ENCODE measurements around the gene CD74.

CD74 gene

GRCh38 chr5:150407096-150407720 is 5.5 kb downstream of the CD74 start:
- no peaks in the 10 kb centered on the region for H3K27me3 Mint-ChIP-seq
- peaks cover 36% of the 10 kb centered on the region for H3K4me1 Mint-ChIP-seq (ENCODE audit: low read depth)
- H3K36me3 Mint-ChIP-seq (ENCODE audit: low read depth), result peaks cover 55% of the 10 kb centered on the region
- H3K27ac Mint-ChIP-seq, result no peak overlapping the region
- no peaks in the 10 kb centered on the region for H3K9me3 Mint-ChIP-seq
- no peak overlapping the region for H3K4me3 Mint-ChIP-seq

- H3K27me3 Mint-ChIP-seq, result no peaks in the 10 kb centered on the region
- H3K9me3 Mint-ChIP-seq, result no peaks in the 10 kb centered on the region
- H3K4me3 Mint-ChIP-seq, result no peak overlapping the region
- H3K27ac Mint-ChIP-seq, result no peak overlapping the region
- peaks cover 36% of the 10 kb centered on the region for H3K4me1 Mint-ChIP-seq (ENCODE audit: low read depth)
- peaks cover 56% of the 10 kb centered on the region for H3K36me3 Mint-ChIP-seq (ENCODE audit: low read depth)
These were observed 6.0 kb downstream of the CD74 start for GRCh38 chr5:150406723-150407095.

- H3K27me3 Mint-ChIP-seq, result no peaks in the 10 kb centered on the region
- H3K4me1 Mint-ChIP-seq (ENCODE audit: low read depth), result peaks cover 31% of the 10 kb centered on the region
- H3K4me3 Mint-ChIP-seq, result no peak overlapping the region
- no peaks in the 10 kb centered on the region for H3K9me3 Mint-ChIP-seq
- H3K36me3 Mint-ChIP-seq (ENCODE audit: low read depth), result peaks cover 61% of the 10 kb centered on the region
- H3K27ac Mint-ChIP-seq, result no peak overlapping the region
These were observed 6.5 kb downstream of the CD74 start for GRCh38 chr5:150406103-150406722.

GRCh38 chr5:150404941-150405816 is 7.5 kb downstream of the CD74 start:
- peaks cover 64% of the 10 kb centered on the region for H3K36me3 Mint-ChIP-seq (ENCODE audit: low read depth)
- H3K4me3 Mint-ChIP-seq, result no peak overlapping the region
- peaks cover 21% of the 10 kb centered on the region for H3K4me1 Mint-ChIP-seq (ENCODE audit: low read depth)
- H3K9me3 Mint-ChIP-seq, result no peaks in the 10 kb centered on the region
- no peaks in the 10 kb centered on the region for H3K27me3 Mint-ChIP-seq
- H3K27ac Mint-ChIP-seq, result no peak overlapping the region

GRCh38 chr5:150404535-150404934 is 8.2 kb downstream of the CD74 start:
- Mint-ChIP-seq H3K27ac (no peak overlapping the region), H3K4me1 (ENCODE audit: low read depth) (peaks cover 14% of the 10 kb centered on the region), H3K27me3 (no peaks in the 10 kb centered on the region), H3K36me3 (ENCODE audit: low read depth) (peaks cover 59% of the 10 kb centered on the region), H3K9me3 (no peaks in the 10 kb centered on the region), H3K4me3 (no peak overlapping the region)

DNA sequence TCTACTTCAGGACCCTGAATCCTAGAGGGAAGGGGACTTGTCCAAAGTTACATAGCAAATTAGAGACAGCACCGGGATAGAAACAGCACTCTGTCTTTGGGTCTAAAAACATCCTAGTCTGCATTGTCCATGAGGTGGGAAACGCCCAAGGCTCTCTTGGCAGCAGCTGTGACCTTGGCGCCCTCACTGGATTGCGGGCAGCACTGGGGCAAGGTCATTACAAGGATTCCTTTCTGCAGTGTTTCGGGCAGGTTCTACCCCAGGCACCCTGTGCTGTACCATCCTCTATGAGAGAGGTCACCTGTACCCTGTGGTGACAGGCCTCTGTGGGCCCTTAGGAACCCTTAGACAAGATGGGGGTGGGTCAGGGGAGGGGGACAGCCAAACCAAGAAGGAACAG is 8.6 kb downstream of the CD74 start:
- Mint-ChIP-seq H3K9me3 (no peaks in the 10 kb centered on the region), H3K36me3 (ENCODE audit: low read depth) (peaks cover 58% of the 10 kb centered on the region), H3K4me1 (ENCODE audit: low read depth) (peaks cover 14% of the 10 kb centered on the region), H3K27me3 (no peaks in the 10 kb centered on the region), H3K4me3 (no peak overlapping the region), H3K27ac (no peak overlapping the region)

GRCh38 chr5:150402901-150403342 is 9.8 kb downstream of the CD74 start:
- Mint-ChIP-seq H3K4me1 (ENCODE audit: low read depth) (peaks cover 3% of the 10 kb centered on the region), H3K4me3 (no peak overlapping the region), H3K27ac (peak overlapping the region; percentile 17), H3K9me3 (no peaks in the 10 kb centered on the region), H3K27me3 (no peaks in the 10 kb centered on the region), H3K36me3 (ENCODE audit: low read depth) (peaks cover 54% of the 10 kb centered on the region)

GRCh38 chr5:150402229-150402773 is 10.4 kb downstream of the CD74 start:
- peak overlapping the region; percentile 17 for H3K27ac Mint-ChIP-seq
- H3K9me3 Mint-ChIP-seq, result no peaks in the 10 kb centered on the region
- H3K4me1 Mint-ChIP-seq (ENCODE audit: low read depth), result no peaks in the 10 kb centered on the region
- H3K27me3 Mint-ChIP-seq, result no peaks in the 10 kb centered on the region
- H3K36me3 Mint-ChIP-seq (ENCODE audit: low read depth), result peaks cover 53% of the 10 kb centered on the region
- no peak overlapping the region for H3K4me3 Mint-ChIP-seq

DNA sequence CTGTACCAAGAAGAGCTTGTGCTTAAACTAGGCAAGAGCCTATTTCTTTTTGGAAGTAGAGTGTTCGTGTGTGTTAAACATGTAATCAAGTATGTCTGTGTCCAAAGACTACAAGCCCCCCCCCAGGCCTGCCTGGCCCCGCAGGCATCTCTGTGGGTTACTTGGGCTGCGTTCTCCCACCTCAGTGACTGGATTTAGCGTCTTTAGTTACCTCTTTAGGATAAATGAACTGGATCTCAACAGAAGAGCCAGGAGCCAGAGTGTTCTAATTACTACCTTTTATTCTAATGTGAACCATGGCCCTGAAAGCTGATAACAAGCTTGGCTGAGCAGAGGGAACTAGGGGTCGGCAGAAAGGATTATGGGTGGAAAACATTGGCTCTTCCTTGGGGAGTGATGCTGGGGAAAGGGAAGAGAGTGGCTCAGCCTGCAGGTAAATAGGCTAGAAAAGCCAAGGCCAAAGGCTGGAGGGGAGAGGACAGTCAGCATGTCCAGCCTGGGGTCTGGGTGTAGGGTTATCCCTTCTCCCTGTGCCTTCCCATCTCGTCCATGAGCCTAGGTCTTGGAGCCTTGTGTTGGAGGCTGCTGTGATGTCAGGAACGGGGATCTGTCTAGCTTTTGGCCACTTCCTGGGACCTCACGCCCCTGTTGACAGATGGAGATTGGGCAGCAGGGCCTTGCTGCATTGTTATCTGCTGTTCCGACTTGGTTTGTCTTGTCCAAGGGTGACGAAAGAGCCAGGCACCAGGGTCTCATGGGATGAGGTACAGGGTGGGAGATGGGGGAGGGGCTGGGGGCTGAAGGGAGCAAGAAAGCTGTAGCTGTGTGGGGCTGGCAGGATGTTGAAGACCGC is 11.1 kb downstream of the CD74 start:
- no peaks in the 10 kb centered on the region for H3K9me3 Mint-ChIP-seq
- H3K36me3 Mint-ChIP-seq (ENCODE audit: low read depth), result peaks cover 49% of the 10 kb centered on the region
- H3K4me3 Mint-ChIP-seq, result no peak overlapping the region
- no peaks in the 10 kb centered on the region for H3K27me3 Mint-ChIP-seq
- no peaks in the 10 kb centered on the region for H3K4me1 Mint-ChIP-seq (ENCODE audit: low read depth)
- H3K27ac Mint-ChIP-seq, result peak overlapping the region; percentile 28

- Mint-ChIP-seq H3K9me3 (no peaks in the 10 kb centered on the region), H3K27ac (peak overlapping the region; percentile 28), H3K4me1 (ENCODE audit: low read depth) (no peaks in the 10 kb centered on the region), H3K36me3 (ENCODE audit: low read depth) (peaks cover 51% of the 10 kb centered on the region), H3K27me3 (no peaks in the 10 kb centered on the region), H3K4me3 (no peak overlapping the region)
These were observed 11.7 kb downstream of the CD74 start for GRCh38 chr5:150401076-150401375.

DNA sequence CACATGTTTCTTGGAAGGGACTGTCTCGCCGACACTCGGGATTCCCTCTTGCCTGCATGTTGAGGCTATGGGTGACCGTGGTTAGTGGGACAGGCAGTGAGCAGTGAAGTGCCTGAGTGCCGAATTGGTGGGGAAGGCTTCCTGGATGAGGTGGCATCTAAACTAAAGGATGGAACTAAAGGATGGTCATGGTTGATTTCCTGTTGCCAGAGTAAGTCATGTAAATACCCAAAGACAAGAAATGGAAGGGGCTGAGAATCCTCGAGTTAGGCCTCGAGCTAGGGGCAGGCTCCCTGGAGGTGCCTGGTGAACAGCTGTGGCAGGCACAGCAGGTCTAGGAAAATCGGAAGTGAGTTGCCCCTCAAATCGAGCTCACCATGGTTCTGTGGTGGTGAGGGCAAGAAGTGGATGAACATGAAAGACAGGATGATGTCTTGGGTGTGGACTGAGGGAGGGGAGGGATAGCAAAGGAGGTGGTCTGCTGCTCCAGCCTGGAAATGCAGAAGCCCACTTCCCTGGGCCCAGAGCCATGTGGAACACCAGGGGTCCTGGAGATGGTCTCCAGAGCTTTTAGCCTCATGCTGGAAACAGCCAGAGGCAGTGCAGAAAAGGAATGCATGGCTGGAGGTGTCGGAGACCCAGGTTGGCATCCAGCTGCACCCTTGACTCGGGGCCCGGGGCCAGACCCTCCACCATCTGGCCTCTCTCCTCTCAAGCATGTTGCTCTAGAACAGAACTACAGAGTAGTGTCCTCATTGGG is 12.2 kb downstream of the CD74 start:
- no peaks in the 10 kb centered on the region for H3K4me1 Mint-ChIP-seq (ENCODE audit: low read depth)
- H3K27me3 Mint-ChIP-seq, result no peaks in the 10 kb centered on the region
- no peaks in the 10 kb centered on the region for H3K9me3 Mint-ChIP-seq
- no peak overlapping the region for H3K4me3 Mint-ChIP-seq
- H3K27ac Mint-ChIP-seq, result peak overlapping the region; percentile 28
- H3K36me3 Mint-ChIP-seq (ENCODE audit: low read depth), result peaks cover 53% of the 10 kb centered on the region

- no peaks in the 10 kb centered on the region for H3K4me1 Mint-ChIP-seq (ENCODE audit: low read depth)
- H3K4me3 Mint-ChIP-seq, result no peak overlapping the region
- peaks cover 58% of the 10 kb centered on the region for H3K36me3 Mint-ChIP-seq (ENCODE audit: low read depth)
- H3K27ac Mint-ChIP-seq, result peak overlapping the region; percentile 28
- no peaks in the 10 kb centered on the region for H3K27me3 Mint-ChIP-seq
- no peaks in the 10 kb centered on the region for H3K9me3 Mint-ChIP-seq
These were observed 13.0 kb downstream of the CD74 start for GRCh38 chr5:150399524-150400211.

DNA sequence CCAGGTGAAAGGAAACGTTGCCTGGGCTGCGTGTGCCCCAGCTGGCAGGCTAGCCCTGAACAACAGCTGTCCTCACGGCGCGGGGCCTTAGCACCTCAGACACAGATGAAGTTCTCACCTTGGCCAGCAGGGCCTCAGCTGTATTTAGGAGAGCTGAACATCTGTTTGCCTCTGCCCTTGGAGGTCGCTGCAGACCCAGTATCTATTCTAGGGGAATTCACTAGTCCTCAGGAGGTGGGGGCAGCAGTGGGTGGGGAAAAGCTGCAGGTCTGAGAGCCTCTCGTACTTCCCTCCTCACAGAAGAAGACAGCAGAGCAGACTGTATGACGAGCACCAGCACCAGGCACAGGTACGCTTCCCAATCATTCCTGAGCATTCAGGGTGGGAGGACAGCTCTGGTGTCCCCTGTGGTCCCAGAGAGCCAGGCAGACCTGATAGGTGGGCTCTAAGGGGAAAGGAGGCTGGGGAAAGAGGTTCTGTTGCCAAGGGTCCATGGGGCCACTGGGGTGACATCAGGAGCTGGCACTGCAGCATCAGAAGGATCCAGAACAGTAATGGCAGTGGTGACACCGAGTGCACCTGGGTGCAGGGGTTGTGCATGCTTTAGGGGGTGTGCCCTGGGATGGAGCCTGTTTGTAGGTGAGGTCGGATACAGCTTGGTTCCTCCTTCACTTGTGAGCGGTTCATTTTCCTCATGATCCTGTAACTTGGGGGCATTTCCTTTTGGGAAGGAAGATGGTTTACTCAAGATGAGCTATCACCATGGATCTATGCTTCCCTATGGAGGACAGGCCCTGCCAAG is 13.8 kb downstream of the CD74 start:
- H3K27me3 Mint-ChIP-seq, result no peaks in the 10 kb centered on the region
- no peaks in the 10 kb centered on the region for H3K4me1 Mint-ChIP-seq (ENCODE audit: low read depth)
- peaks cover 61% of the 10 kb centered on the region for H3K36me3 Mint-ChIP-seq (ENCODE audit: low read depth)
- no peaks in the 10 kb centered on the region for H3K9me3 Mint-ChIP-seq
- no peak overlapping the region for H3K4me3 Mint-ChIP-seq
- H3K27ac Mint-ChIP-seq, result peak overlapping the region; percentile 21

Measured in stimulated activated naive CD8-positive, alpha-beta T cell treated with anti-CD3 and anti-CD28 coated beads, Interleukin-15, Interleukin-2, amounts not matched to agents 100 ng/mL and 50 ng/mL, for 24 hours (primary cell).